HepG2 (cell line): Measurements from ENCODE around the gene BAG5. TPM values are rescaled to one million over a fixed set of nuclear protein-coding genes. Genes with fewer than 3 reads are reported as not detected.
A peak's percentile ranks its signal among the peaks of the same experiment; 100 is the strongest.

Experiments
- ATAC-seq: fragments of 200-7000 bp; cut with Tn5 transposase; 3 replicates; pipeline ENCODE4 v1.9.1; 2020; ENCODE audit warnings: mild to moderate bottlenecking, moderate library complexity
- BruUV-seq: library from RNA; stranded (reverse); fragments of 400-500 nt; replicated peaks from 2 replicates; lab custom pipeline; 2021; lab: Mats Ljungman, UMichigan
- CTCF ChIA-PET: fragments of 300-600 bp; formaldehyde crosslinking; extraction: SDS; loops from one replicate; lab custom pipeline; 2021; ENCODE audit warnings: low total read pairs, inconsistent platforms, low intra/inter-chr PET ratio; lab: Yijun Ruan, JAX
- POLR2A ChIA-PET: fragments of 350-600 bp; sonication (Branson Sonifier 250); formaldehyde crosslinking; loops from one replicate; lab custom pipeline; 2020; ENCODE audit warnings: antibody characterized with exemption, inconsistent platforms; lab: Yijun Ruan, JAX
- DNase-seq: peaks from one replicate; pipeline ENCODE4 v3.0.0-alpha.2; 2015; ENCODE audit warnings: low spot score
- FAIRE-seq: peaks from 3 replicates; lab custom pipeline; 2011; peaks lifted over from hg19 to GRCh38; lab: Jason Lieb, UNC
- H2AFZ ChIP-seq: one replicate; pipeline ENCODE4 v1.6.1; 2011; ENCODE audit warnings: low read length, inconsistent platforms
- H3K27ac ChIP-seq: fragments of 300-600 bp; 3 replicates; pipeline ENCODE4 v1.8.0; 2011; ENCODE audit warnings: mixed run types, mild to moderate bottlenecking, mixed read lengths, low read length, inconsistent platforms; ENCODE audit not compliant: insufficient read depth; ENCODE audit errors: extremely low read length
- H3K27me3 ChIP-seq, 2 experiments: fragments of 200-600 bp in 1 of 2; 2 replicates in 1 of 2; 3 replicates in 1 of 2; pipeline versions ENCODE4 v1.6.0 to v1.8.0; 2011; ENCODE audit warnings: low read length in 2 of 2, mild to moderate bottlenecking in 2 of 2, moderate library complexity in 2 of 2, inconsistent platforms in 1 of 2; ENCODE audit not compliant: insufficient read depth in 2 of 2, control insufficient read depth in 1 of 2
- H3K36me3 ChIP-seq, 2 experiments: fragments of 200-600 bp in 1 of 2; replicated peaks in 1 of 2; 2 replicates in 1 of 2; 3 replicates in 1 of 2; pipeline versions ENCODE4 v1.5.1 to v1.8.0; 2011; ENCODE audit warnings: low read length in 2 of 2, inconsistent platforms in 1 of 2; ENCODE audit not compliant: insufficient read depth in 2 of 2, control insufficient read depth in 1 of 2
- H3K4me1 ChIP-seq: 2 replicates; pipeline ENCODE4 v1.5.1; 2012; ENCODE audit warnings: low read length, inconsistent platforms; ENCODE audit not compliant: insufficient read depth
- H3K4me2 ChIP-seq: 2 replicates; pipeline ENCODE4 v1.6.0; 2011; ENCODE audit warnings: low read depth, low read length, inconsistent platforms
- H3K4me3 ChIP-seq, 3 experiments: fragments of 200-600 bp in 1 of 3; sonication (generic), shearing (Covaris generic) in 1 of 3; replicated peaks in 1 of 3; 2 replicates each; pipeline ENCODE4 v1.5.1; 2011 to 2016; ENCODE audit warnings: low read length in 3 of 3, inconsistent platforms in 2 of 3, low read depth in 2 of 3, mild to moderate bottlenecking in 2 of 3, control low read depth in 1 of 3, mixed read lengths in 1 of 3; ENCODE audit not compliant: insufficient read depth in 1 of 3
- H3K79me2 ChIP-seq: one replicate; pipeline ENCODE4 v1.6.1; 2011; ENCODE audit warnings: low read length, inconsistent platforms; ENCODE audit not compliant: insufficient read depth
- H3K9ac ChIP-seq: 2 replicates; pipeline ENCODE4 v1.6.0; 2011; ENCODE audit warnings: mild to moderate bottlenecking, low read depth, low read length, inconsistent platforms; ENCODE audit not compliant: insufficient read depth
- H3K9me3 ChIP-seq: 2 replicates; pipeline ENCODE4 v1.5.1; 2012; ENCODE audit warnings: mild to moderate bottlenecking, low read length
- H4K20me1 ChIP-seq: 2 replicates; pipeline ENCODE4 v1.6.0; 2011; ENCODE audit warnings: inconsistent platforms, mild to moderate bottlenecking, low read length, moderate library complexity; ENCODE audit not compliant: insufficient read depth
- AGO2 ChIP-seq: fragments of 200-400 bp; formaldehyde crosslinking; optimal IDR thresholded peaks from 2 replicates; pipeline ENCODE3; 2017; ENCODE audit warnings: mild to moderate bottlenecking, low read depth, low read length, moderate library complexity
- CBX2 ChIP-seq, 2 experiments: fragments of 200-600 bp in 1 of 2; sonication (generic); formaldehyde crosslinking in 1 of 2; IDR thresholded peaks; 2 replicates each; pipeline versions ENCODE4 v1.7.0 to v1.8.1; 2018 to 2022; ENCODE audit warnings: low read depth in 2 of 2, low read length in 1 of 2, mild to moderate bottlenecking in 1 of 2, missing genetic modification reagents in 1 of 2
- CEBPB ChIP-seq: IDR thresholded peaks from 2 replicates; pipeline ENCODE4 v1.6.1; 2011; ENCODE audit warnings: low read depth, low read length, improper control_type of control experiment, borderline replicate concordance
- FOSL1 ChIP-seq: sonication (generic); formaldehyde crosslinking; IDR thresholded peaks from 2 replicates; pipeline ENCODE4 v1.9.0; 2021; ENCODE audit warnings: missing genetic modification reagents, borderline replicate concordance
- GATAD2A ChIP-seq: IDR thresholded peaks from 2 replicates; pipeline ENCODE4 v1.6.1; 2016
- KDM4B ChIP-seq: sonication (generic); formaldehyde crosslinking; IDR thresholded peaks from 2 replicates; pipeline ENCODE4 v1.4.0; 2020; ENCODE audit warnings: missing genetic modification reagents
- NONO ChIP-seq, 2 experiments: fragments of 450-650 bp in 1 of 2; sonication (generic) in 1 of 2; formaldehyde crosslinking in 1 of 2; IDR thresholded peaks in 1 of 2; conservative IDR thresholded peaks in 1 of 2; 2 replicates each; pipeline versions ENCODE4 v1.6.1 to v1.8.0; 2017 to 2022; ENCODE audit warnings: mild to moderate bottlenecking in 1 of 2, missing genetic modification reagents in 1 of 2, moderate library complexity in 1 of 2
- POLR2G ChIP-seq: fragments of 200-400 bp; formaldehyde crosslinking; IDR thresholded peaks from 2 replicates; pipeline ENCODE4 v1.6.1; 2018; ENCODE audit warnings: mild to moderate bottlenecking, low read depth, low read length, moderate library complexity
- REL ChIP-seq: sonication (generic); formaldehyde crosslinking; conservative IDR thresholded peaks from 2 replicates; pipeline ENCODE4 v1.8.0; 2022; ENCODE audit warnings: mild to moderate bottlenecking, missing genetic modification reagents, moderate library complexity
- ZC3H13 ChIP-seq: sonication (generic); formaldehyde crosslinking; IDR thresholded peaks from 2 replicates; pipeline ENCODE4 v1.8.1; 2023; ENCODE audit warnings: mild to moderate bottlenecking, missing genetic modification reagents, moderate library complexity
- ZNF17 ChIP-seq: sonication (generic); formaldehyde crosslinking; IDR thresholded peaks from 2 replicates; pipeline ENCODE4 v1.5.0; 2020; ENCODE audit warnings: mild to moderate bottlenecking, missing genetic modification reagents
- ZNF75D ChIP-seq: sonication (generic); formaldehyde crosslinking; IDR thresholded peaks from 2 replicates; pipeline ENCODE4 v1.8.1; 2023; ENCODE audit warnings: missing genetic modification reagents, mild to moderate bottlenecking, borderline replicate concordance
- ZNF775 ChIP-seq: sonication (generic); formaldehyde crosslinking; IDR thresholded peaks from 2 replicates; pipeline ENCODE4 v1.4.0; 2020; ENCODE audit warnings: missing genetic modification reagents, mild to moderate bottlenecking, moderate library complexity, borderline replicate concordance
- WGBS: methylation state at CpG from one replicate; pipeline ENCODE4 v1.1.6; 2017; ENCODE audit warnings: low lambda C conversion rate; 5-methylcytosine and 5-hydroxymethylcytosine counted together
- in situ Hi-C: cut with HindIII; loops from 2 replicates; pipeline ENCODE4 v1.10.0; 2017; ENCODE audit warnings: low pct_unique_long_range_greater_than_20kb; ENCODE audit not compliant: extremely low pct_ligation_motif_present
- intact Hi-C: fragments of 100-400 bp; cut with micrococcal nuclease; formaldehyde crosslinking; loops from one replicate; pipeline ENCODE4 v1.10.0; 2022; ENCODE audit not compliant: unreplicated experiment
- polyA plus RNA-seq, 8 experiments: library from polyadenylated mRNA; depleted of rRNA in 3 of 8; stranded (reverse) in 7 of 8; unstranded in 1 of 8; fragments of >200 nt; fragmentation: Illumina TruSeq in 4 of 8; extraction: Trizol in 4 of 8; gene quantifications; 2 replicates each; pipeline versions ENCODE4 v1.2.1 to v1.2.3, GENCODE V29; 2011 to 2016; ENCODE audit warnings: low read depth in 4 of 8, missing spikeins in 1 of 8, mixed read lengths in 1 of 8; ENCODE audit not compliant: insufficient read depth in 1 of 8
- total RNA-seq, 5 experiments: library from RNA; depleted of rRNA; stranded (reverse); fragments of >200 nt; fragmentation: Illumina TruSeq; extraction: Trizol; gene quantifications; 2 replicates each; pipeline ENCODE4 v1.2.3, GENCODE V29; 2016; ENCODE audit warnings: low read depth in 1 of 5
- TF ChIP-seq, protein P1 (sequence below): sonication (generic); formaldehyde crosslinking; IDR thresholded peaks from 2 replicates; pipeline ENCODE4 v1.8.0; 2022; ENCODE audit warnings: low read depth, missing genetic modification reagents
- TF ChIP-seq, protein P2 (sequence below): sonication (generic); formaldehyde crosslinking; IDR thresholded peaks from 2 replicates; pipeline ENCODE4 v1.4.0; 2020; ENCODE audit warnings: missing genetic modification reagents

The BAG5 gene
- total and polyA plus RNA-seq, 2 of the 13 experiments (the other 11 are each of a cell fraction or from before 2014, with no cell fraction given): 3.5 to 21.0 TPM

GRCh38 chr14:103512701-103513611 is 49.5 kb downstream of the BAG5 start:
- Histone ChIP-seq H3K9ac (no peak overlapping the region), H3K27ac (no peak overlapping the region), H3K79me2 (no peaks in the 10 kb centered on the region), H3K27me3 (no peaks in the 10 kb centered on the region), H4K20me1 (no peaks in the 10 kb centered on the region), H3K36me3 (0 out of 5 replicates have a peak, but pooled peaks cover 0 to 6% of the 10 kb centered on the region in 2 experiments), H3K4me2 (no peak overlapping the region; the same call in 1 of the 2 replicates), H3K4me3 (no peak overlapping the region), H2AFZ (no peak overlapping the region), H3K4me1 (peaks cover 43% of the 10 kb centered on the region), H3K9me3 (no peaks in the 10 kb centered on the region)
- BruUV-seq: no TSS peak
- ATAC-seq: peak; percentile 9
- FAIRE-seq: no peak
- intact Hi-C loops: no loop called here
- 70% methylated on average over 18 of the region's 25 CpGs for WGBS
- CTCF ChIA-PET: no interaction called here
- POLR2A ChIA-PET: no interaction called here
- DNase-seq: no peak
- in situ Hi-C loops: no loop called here
- TF ChIP-seq POLR2G (no peak), ZNF775 (CRISPR knock-in tag) (no peak), REL (CRISPR knock-in tag) (no peak), ZNF17 (CRISPR knock-in tag) (no peak), GATAD2A (CRISPR knock-in tag) (no peak), FOSL1 (CRISPR knock-in tag) (no peak), NONO (IDR thresholded peaks at IDR 0.05) (no peak), NONO (CRISPR knock-in tag; conservative IDR thresholded peaks at IDR 0.05) (no peak), CEBPB (no peak), KDM4B (no peak), ZC3H13 (CRISPR knock-in tag) (no peak), CBX2 (IDR thresholded peaks at IDR 0.05; ENCODE audit: low read depth, low read length) (no peak), CBX2 (CRISPR knock-in tag; IDR thresholded peaks at IDR 0.05; ENCODE audit: low read depth) (no peak), ZNF75D (no peak), AGO2 (peak; percentile 67)
- TF ChIP-seq, protein P1, sequence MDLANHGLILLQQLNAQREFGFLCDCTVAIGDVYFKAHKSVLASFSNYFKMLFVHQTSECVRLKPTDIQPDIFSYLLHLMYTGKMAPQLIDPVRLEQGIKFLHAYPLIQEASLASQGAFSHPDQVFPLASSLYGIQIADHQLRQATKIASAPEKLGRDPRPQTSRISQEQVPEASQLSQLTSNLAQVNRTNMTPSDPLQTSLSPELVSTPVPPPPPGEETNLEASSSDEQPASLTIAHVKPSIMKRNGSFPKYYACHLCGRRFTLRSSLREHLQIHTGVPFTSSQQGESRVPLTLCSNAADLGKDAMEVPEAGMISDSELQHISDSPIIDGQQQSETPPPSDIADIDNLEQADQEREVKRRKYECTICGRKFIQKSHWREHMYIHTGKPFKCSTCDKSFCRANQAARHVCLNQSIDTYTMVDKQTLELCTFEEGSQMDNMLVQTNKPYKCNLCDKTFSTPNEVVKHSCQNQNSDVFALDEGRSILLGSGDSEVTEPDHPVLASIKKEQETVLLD (CRISPR knock-in tag): no peak
- TF ChIP-seq, protein P2, sequence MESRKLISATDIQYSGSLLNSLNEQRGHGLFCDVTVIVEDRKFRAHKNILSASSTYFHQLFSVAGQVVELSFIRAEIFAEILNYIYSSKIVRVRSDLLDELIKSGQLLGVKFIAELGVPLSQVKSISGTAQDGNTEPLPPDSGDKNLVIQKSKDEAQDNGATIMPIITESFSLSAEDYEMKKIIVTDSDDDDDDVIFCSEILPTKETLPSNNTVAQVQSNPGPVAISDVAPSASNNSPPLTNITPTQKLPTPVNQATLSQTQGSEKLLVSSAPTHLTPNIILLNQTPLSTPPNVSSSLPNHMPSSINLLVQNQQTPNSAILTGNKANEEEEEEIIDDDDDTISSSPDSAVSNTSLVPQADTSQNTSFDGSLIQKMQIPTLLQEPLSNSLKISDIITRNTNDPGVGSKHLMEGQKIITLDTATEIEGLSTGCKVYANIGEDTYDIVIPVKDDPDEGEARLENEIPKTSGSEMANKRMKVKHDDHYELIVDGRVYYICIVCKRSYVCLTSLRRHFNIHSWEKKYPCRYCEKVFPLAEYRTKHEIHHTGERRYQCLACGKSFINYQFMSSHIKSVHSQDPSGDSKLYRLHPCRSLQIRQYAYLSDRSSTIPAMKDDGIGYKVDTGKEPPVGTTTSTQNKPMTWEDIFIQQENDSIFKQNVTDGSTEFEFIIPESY (CRISPR knock-in tag): peak; percentile 91
